CMK (cell line): ENCODE results near the gene BLTP1.
"Not testable (repeated sequence)": the region's sequence is repeated elsewhere in the genome, so short reads cannot be mapped to it uniquely, and the experiment has no call there.

Experiments
- DNase-seq: peaks from one replicate; pipeline ENCODE4 v3.0.0-alpha.2; 2010; ENCODE audit warnings: low read depth

Gene BLTP1, protein sequence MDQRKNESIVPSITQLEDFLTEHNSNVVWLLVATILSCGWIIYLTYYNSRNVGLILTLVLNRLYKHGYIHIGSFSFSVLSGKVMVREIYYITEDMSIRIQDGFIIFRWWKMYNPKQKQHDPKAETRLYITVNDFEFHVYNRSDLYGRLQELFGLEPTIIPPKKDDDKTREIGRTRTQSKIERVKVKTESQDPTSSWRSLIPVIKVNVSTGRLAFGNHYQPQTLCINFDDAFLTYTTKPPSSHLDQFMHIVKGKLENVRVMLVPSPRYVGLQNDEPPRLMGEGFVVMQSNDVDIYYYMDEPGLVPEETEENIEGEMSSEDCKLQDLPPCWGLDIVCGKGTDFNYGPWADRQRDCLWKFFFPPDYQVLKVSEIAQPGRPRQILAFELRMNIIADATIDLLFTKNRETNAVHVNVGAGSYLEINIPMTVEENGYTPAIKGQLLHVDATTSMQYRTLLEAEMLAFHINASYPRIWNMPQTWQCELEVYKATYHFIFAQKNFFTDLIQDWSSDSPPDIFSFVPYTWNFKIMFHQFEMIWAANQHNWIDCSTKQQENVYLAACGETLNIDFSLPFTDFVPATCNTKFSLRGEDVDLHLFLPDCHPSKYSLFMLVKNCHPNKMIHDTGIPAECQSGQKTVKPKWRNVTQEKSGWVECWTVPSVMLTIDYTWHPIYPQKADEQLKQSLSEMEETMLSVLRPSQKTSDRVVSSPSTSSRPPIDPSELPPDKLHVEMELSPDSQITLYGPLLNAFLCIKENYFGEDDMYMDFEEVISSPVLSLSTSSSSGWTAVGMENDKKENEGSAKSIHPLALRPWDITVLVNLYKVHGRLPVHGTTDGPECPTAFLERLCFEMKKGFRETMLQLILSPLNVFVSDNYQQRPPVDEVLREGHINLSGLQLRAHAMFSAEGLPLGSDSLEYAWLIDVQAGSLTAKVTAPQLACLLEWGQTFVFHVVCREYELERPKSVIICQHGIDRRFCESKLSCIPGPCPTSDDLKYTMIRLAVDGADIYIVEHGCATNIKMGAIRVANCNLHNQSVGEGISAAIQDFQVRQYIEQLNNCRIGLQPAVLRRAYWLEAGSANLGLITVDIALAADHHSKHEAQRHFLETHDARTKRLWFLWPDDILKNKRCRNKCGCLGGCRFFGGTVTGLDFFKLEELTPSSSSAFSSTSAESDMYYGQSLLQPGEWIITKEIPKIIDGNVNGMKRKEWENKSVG (N-terminal part only)

DNA sequence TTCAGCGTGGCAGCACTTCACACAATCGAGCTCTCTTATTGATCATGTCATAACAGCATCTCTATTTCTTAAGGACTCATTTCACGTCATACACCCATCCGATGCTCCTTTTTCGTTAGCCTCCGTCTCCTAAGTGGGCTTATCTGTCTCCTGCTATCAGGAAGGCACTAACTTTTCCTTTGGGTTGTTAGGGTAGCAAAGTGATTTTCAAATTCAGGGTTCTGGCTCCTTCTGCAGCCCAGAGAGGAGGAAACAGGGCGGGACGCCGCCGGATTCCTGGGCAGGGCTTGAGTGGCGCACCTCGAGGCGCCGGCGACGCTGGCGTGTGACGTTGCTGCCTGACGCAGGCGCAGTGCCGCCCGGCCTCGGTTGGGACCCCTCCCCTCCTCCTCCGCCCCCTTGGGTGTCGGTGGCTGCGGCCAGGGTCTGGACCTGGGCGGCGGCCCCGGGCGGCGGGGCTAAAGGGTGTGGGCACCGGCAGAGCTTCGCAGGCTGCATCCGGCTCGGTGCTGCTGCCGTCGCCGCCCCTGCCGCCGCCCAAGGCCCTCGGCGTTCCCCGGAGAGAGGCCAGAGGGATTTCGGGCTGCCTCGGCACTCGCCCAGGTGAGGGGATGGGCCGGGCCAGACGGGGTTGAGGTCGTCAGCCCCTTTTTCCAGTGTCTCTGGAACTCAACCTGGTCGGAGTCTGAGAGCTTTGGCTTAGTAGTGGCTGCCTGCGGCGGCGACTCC, at the start of gene BLTP1:
TSS of gene BLTP1 (plus strand) at position 350 of the 729 bp plus-strand sequence. CDS start 18,317 bp downstream, outside the sequence.
- peak; percentile 77 for DNase-seq

DNA sequence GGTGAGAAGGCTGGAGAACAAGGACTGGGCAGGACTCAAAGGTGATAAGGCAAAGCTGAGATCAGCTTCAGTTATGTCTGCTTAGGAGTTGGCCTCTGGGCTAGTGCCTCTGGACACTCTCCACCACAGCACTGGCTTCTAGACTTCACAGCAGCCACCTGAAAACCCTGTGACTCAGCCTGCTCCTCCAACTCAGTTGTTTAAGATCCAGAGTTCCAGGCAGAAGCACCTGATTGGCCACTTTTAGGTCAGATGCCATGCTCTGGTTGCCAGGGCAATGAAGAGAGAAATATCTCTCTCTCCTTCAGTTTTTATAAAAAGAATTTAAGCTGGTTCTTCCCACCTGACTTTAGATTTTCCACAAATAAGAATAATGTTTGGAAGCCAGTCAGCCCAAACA, 47.9 kb upstream of the BLTP1 start:
- DNase-seq: no peak

DNA sequence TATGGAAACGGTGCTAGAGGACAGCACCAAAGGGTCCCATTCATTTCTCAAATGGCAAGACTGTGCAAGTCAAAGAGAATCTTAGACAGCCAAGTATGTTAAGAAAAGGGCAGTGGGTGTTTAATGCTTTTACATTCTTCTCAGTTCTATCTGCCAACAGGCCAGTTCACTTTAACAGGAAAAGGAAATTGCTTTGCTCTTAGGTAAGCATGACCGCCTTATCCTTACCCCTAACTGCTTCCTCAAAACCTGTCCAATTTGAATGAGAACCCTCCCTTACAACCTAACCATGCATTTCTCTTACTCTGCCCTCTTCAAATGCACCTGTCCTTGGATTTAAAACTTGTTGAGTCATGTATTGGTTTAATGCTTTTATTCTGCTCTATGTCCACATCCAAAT, 44.5 kb upstream of the BLTP1 start:
- no peak for DNase-seq

DNA sequence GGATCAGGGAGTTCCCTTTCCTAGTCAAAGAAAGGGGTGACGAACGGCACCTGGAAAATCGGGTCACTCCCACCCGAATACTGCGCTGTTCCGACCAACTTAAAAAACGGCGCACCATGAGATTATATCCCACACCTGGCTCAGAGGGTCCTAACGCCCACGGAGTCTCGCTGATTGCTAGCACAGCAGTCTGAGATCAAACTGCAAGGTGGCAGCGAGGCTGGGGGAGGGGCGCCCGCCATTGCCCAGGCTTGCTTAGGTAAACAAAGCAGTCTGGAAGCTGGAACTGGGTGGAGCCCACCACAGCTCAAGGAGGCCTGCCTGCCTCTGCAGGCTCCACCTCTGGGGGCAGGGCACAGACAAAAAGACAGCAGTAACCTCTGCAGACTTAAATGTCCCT, 41.8 kb upstream of the BLTP1 start:
- not testable (repeated sequence) for DNase-seq

DNA sequence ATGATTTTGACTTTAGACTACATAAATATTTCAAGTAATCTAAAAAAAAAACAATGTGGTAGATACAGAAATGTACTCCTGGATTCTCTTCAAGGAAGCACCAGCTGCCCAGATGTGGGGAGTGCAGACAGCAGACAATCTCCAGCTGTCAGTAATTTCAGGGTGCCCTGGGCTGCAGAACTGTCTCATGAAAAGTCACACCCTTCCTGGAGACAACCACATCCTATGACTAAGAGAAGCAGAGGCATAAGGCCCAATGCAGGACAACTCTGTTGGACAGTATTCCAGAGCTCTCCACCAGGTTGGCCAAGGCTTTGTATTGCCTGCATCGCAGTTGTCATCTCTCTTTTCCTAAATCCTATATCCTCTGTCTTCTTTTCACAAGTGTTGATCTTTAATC, 34.4 kb upstream of the BLTP1 start:
- peak; percentile 88 for DNase-seq

DNA sequence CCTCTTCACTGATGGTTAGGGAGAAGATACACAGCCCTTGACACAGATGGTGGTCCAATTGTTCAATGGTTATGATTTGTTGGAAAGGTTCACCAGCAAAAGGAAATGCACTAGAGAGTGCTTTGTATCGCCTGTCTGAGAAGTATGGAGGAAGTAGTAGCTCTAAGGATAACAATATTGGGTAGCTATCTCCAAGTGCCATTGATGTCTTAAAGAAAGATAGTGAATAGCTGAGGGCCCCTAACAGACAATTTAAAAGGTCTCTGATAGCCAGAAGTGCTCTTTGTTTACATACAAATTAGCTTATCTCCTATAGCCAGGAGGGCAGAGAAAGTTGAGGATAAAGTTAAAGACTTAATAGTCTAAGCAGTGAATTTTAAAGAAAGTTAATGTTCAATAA, 33.9 kb upstream of the BLTP1 start:
- peak; percentile 81 for DNase-seq

DNA sequence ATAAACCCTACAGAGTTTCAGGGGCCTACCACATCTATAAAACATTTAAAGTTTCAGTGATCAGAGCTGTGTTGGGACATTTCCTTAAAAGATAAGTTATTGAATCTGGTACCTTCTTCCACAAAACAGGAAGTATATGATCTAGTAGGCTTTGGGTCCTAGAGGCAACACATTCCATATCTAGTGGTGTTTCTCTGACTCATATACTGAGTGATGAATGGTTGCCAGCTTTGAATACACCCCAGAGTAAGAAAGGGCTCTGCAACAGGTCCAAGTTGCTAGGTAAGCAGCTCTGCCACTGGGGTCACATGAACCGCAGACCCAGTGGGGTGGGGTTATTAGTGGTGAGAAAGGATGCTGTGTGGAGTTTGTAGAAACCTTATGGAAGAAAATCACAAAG, 32.4 kb upstream of the BLTP1 start:
- no peak for DNase-seq

DNA sequence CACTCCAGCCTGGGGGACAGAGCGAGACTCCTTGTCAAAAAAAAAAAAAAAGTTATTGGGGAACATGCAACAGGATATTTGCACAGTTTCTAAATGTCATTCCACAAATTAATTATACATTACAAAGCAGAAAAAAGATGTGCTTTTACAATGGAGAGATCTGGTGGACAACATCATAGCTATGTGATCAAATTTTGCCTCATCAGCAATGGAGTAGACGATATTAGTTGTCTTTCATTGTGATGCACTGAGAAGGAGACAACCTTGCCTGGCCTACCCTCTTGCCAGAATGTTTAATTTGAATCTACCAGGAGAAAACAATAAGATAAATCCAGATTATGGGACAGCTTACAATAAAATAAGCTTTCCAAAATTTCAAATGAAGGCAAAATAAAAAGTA, 30.5 kb upstream of the BLTP1 start:
- DNase-seq: no peak

DNA sequence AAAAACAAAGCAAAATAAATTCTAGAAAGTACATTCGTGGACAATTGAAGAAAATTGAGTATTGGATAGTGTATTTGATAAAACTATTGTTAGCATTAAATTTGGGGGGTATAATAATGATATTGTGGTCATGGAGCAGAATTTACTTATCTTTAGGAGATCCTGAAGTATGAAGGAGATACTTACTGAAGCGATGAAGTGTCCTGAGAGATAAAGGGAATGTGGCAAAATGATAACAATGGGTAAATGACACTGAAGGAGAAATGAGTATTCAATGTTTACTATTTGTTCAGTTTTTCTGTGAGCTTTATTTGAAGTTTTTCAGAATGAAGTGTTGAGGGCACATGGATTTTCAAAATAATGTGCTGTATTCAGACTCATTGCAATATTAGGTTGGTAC, 30.0 kb upstream of the BLTP1 start:
- no peak for DNase-seq

DNA sequence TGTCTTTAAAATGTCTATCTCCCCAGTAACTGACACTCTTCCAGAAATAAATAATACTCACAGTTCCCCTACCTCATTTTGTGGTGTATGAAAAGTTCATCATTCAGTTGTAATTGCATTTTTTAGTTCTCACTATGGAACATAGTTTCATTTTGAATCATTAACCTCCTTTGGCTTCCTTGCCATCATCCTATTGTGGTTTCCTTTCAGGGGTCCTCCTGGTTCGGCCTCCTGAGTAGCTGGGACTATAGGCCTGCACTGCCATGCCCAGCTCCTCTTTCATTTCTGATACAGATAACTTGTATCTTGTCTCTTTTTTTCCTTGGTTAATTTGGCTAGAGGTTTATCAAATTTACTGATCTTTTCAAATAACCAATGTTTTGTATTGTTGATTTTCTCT, 23.1 kb upstream of the BLTP1 start:
- DNase-seq: no peak

DNA sequence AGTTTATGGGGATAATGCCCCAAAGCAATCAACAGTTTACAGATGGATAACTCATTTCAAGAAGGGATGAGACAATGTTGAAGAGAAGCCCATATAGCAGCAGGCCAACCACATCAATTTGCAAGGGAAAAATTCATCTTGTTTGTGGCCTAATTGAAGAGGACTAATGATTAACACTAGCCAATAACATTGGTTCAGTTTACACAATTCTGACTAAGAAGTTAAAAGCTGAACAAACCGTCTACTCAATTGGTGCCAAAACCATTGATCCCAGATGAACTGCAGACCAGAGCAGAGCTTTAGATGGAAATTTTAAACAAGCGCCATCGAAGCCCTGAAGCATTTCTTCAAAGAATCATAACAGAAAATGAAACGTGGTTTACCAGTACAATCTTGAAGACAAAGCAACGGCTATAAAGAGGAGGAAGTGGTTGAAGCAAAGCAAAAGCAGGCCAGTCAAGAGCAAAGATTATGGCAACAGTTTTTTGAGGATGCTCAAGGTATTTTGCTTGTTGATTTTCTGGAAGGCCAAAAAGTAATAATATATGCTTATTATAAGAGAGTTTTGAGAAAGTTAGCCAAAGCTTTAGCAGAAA, 20.5 kb upstream of the BLTP1 start:
- no peak for DNase-seq

DNA sequence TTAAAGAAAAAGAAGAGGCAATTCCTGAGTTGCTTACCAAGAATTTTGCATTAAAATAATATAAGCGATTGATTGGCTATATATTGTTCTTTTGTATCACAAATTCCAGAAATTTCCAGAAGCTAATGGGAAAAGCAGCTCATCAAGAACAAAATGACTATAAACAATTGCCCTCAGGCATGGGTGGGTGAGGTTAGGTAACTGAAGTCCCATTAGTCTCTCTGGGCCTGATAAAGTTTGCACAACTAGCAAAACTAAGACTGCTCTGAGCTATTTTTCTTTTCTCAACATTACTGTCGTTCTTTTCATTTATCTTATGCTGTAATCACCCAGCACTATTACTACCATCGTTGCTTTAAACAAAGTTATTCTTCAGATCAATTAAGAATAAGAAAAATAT, 19.2 kb upstream of the BLTP1 start:
- no peak for DNase-seq

DNA sequence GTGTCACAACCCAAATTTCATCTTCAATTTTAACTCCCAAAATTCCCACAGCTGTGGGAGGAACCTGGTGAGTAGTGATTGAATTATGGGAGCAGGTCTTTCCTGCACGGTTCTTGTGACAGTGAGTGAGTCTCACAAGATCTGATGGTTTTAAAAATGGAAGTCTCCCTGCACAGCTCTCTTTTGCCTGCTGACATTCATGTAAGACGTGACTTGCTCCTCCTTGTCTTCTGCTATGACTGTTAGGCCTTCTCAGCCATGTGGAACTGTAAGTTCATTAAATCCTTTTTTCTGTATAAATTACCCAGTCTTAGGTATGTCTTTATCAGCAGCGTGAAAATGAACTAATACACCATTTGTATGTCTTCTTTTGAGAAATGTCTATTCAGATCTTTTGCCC, 13.0 kb upstream of the BLTP1 start:
- DNase-seq: no peak

DNA sequence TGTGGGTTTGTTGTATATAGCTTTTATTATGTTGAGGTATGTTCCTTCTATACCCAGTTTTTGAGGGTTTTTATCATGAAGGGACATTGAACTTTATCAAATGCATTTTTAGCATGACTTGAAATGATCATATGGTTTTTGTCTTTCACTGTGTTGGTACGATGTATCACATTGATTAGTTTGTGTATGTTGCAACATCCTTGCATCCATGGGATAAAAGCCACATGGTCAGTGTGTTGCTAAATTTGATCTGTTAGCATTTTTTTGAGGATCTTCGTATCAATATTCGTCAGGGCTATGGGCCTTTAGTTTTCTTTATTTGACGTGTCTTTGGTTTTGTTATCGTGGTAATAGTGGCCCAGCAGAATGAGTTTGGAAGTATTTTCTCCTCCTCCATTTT, 11.3 kb upstream of the BLTP1 start:
- no peak for DNase-seq

DNA sequence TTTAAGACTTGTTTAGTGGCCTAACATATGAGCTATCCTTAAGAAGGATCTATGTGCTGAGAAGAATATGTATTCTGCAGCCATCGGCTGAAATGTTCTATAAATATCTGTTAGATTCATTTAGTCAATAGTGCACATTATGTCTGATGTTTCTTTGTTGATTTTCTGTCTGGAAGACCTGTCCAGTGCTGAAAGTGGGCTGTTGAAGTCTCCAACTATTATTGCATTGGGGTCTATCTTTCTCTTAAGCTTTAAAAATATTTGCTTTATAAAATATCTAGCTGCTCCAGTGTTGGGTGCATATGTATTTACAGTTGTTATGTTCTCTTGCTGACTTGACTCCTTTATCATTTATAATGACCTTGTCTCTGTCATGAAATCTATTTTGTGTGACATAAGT, 9.4 kb upstream of the BLTP1 start:
- no peak for DNase-seq

DNA sequence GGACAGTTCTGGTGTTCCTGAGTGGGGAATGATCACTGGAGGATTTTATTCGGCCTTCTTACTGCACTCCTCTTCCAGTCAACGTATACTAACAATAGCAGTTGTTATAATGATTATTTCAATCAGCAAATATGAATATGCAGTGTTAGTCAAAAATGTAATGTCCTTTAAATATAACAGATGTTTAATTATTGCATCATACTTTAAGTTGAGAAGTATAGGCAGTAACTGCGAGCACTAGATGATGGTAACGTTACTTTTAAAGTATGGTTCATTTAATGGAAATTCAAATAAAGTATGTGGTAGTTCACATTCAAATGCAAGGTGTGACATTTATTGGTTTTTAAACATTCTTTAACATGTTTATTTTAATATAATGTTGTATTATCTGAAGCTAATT, 5.5 kb upstream of the BLTP1 start:
- no peak for DNase-seq

DNA sequence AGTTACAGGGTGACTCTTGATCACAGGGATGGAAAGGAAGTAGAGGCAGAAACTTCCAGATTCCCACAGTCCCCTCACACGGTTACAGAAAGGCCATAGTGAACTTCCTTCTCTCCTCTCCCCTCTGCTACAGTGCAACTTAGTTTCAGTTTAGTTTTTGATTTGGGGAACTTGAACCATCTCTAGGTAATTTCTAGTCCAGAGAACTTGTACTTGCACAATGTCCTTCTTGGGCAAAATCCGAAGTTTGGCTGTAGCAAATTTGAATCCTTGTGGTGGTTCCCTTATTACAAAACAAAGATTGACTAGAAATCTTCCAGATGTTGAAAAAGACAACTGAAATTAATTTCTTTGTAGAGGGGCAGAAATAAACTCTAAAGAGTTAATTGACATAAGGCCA, 1.2 kb upstream of the BLTP1 start:
- DNase-seq: no peak

DNA sequence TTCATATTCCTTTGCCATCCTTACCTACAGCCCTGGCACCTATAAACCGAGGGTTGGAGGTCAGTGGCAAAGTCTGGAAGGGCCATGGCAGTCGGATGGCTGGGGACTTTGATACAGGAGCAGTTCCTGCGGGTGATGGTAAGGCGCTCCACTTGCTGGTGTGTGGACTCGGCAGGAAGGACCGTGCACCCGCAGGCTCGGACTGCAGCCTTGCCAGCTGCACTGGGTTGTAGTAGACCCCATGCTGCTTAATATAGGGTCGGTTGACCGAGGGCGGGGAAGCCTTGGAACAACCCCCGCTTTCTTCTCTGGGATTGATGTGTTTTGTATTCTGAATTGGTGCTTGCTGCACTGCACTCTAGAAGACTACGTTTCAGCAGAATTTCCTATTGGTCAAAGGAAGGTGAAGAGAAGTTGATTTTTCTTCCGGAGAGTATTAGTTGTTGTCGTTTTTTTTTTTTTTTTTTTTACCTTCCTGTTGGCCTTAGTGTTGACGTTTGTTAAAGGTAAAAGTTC, 638 bp downstream of the BLTP1 start:
- peak; percentile 9 for DNase-seq

DNA sequence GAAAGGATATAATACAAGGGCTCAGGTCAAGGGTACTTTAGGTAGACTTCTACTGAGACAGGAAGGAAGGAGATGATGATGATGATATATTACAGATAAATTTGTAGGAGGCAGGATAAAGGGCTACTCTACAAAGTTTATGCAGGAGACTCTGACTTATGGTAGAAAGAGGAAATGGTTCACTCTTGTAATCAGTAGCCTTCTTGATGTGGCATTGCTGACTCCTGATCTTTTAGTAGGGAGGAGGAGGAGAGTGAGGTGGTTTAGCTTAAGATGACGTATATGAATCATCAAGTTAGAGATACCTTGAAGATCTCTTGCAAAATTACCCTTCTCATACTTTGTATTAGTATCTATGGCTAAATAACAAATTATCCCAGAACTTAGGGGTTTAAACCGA, 4.7 kb downstream of the BLTP1 start:
- DNase-seq: no peak

DNA sequence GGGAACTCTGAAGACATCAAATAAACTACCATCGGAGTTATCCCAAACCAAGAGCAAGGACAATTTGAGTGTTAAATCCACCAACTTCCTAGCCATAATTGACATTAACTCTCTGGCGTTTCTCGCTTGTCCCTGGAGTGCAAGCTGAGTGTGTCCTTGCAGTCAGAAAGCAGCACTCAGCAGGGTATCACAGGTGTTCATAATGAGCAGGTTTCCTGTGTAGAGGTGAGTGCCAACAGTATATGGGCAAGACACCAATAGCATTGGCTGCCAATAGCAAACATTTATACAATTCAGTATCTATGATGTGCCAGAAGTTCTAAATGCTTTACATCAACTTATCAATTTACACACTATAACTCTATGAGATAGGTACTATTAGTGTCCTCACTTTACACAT, 11.2 kb downstream of the BLTP1 start:
- no peak for DNase-seq

DNA sequence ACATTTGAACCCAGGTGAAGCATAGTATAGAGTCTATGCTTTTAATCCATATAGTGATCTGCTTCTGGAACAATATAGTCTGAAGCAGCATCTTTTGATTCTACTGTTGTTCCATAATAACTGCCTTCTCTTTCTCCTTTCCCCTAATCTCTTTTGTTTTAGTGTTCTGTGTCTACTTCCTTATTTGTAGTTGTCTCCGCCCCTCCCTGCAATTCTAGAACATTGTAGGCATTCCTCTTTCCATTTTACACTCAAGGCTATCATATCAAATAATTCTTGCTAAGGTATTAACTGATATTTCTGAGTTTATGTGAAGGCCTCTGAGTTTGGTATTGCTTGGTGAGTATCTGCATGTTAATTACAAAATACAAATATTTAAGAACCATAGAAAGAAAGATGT, 11.6 kb downstream of the BLTP1 start:
- DNase-seq: no peak
